ENCODE results near the gene PXDC1. TPM values are rescaled to one million over a fixed set of nuclear protein-coding genes. Genes with fewer than 3 reads are reported as not detected.
"Not testable (repeated sequence)": the region's sequence is repeated elsewhere in the genome, so short reads cannot be mapped to it uniquely, and the experiment has no call there.

Gene PXDC1
- total and polyA plus RNA-seq, 4 donors: 24.1 to 106 (median 77.6) TPM

GRCh38 chr6:3775386-3775785, 23.9 kb upstream of the PXDC1 start:
- DNase-seq (ENCODE audit: low spot score): no peak
- TF ChIP-seq SP1 (IDR thresholded peaks at IDR 0.05): no peak
- no peaks in the 10 kb centered on the region for H3K9me3 ChIP-seq (ENCODE audit: control insufficient read depth in 4 of 4, low read length in 3 of 4)
- no peak overlapping the region for H3K4me3 ChIP-seq (ENCODE audit: low read depth in 1 of 3, low read length in 3 of 3)
- WGBS: 95% methylated on average over 7 of the region's 7 CpGs
- H3K27me3 ChIP-seq (ENCODE audit: control insufficient read depth in 4 of 4, insufficient read depth in 4 of 4, low read length in 3 of 4): no peaks in the 10 kb centered on the region
- H3K27ac ChIP-seq (ENCODE audit: low read depth in 1 of 2, low read length in 2 of 2): no peak overlapping the region
- H3K4me1 ChIP-seq (ENCODE audit: control insufficient read depth in 4 of 4, insufficient read depth in 4 of 4, low read length in 3 of 4): peaks cover 0 to 3% (median 1%) of the 10 kb centered on the region in 4 donors
- no peaks in the 10 kb centered on the region for H3K36me3 ChIP-seq (ENCODE audit: control insufficient read depth in 4 of 4, insufficient read depth in 3 of 4, low read depth in 1 of 4, low read length in 3 of 4)
- H3K9ac ChIP-seq (ENCODE audit: low read depth in 1 of 2, low read length in 2 of 2): no peak overlapping the region

- no peaks in the 10 kb centered on the region for H3K9me3 ChIP-seq (ENCODE audit: control insufficient read depth in 4 of 4, low read length in 3 of 4)
- 71% methylated on average over 7 of the region's 7 CpGs for WGBS
- H3K27ac ChIP-seq (ENCODE audit: low read depth in 1 of 2, low read length in 2 of 2): no peak overlapping the region
- H3K4me3 ChIP-seq (ENCODE audit: low read depth in 1 of 3, low read length in 3 of 3): no peak overlapping the region
- H3K27me3 ChIP-seq (ENCODE audit: control insufficient read depth in 4 of 4, insufficient read depth in 4 of 4, low read length in 3 of 4): no peaks in the 10 kb centered on the region
- peaks cover 0 to 3% (median 1%) of the 10 kb centered on the region in 4 donors for H3K4me1 ChIP-seq (ENCODE audit: control insufficient read depth in 4 of 4, insufficient read depth in 4 of 4, low read length in 3 of 4)
- no peaks in the 10 kb centered on the region for H3K36me3 ChIP-seq (ENCODE audit: control insufficient read depth in 4 of 4, insufficient read depth in 3 of 4, low read depth in 1 of 4, low read length in 3 of 4)
- TF ChIP-seq ZBTB33 (IDR thresholded peaks at IDR 0.05): no peak
- no peak for TF ChIP-seq SP1 (IDR thresholded peaks at IDR 0.05)
- no peak for TF ChIP-seq REST (IDR thresholded peaks at IDR 0.05)
- TF ChIP-seq HNF4G (IDR thresholded peaks at IDR 0.05): no peak
- no peak for TF ChIP-seq YY1 (IDR thresholded peaks at IDR 0.05)
- TF ChIP-seq NR2F2 (IDR thresholded peaks at IDR 0.05): no peak
- peak in 1 of 2 donors; percentile 13 for TF ChIP-seq HNF4A (conservative IDR thresholded peaks at IDR 0.05)
- peak in 1 of 2 donors; percentile 31 for TF ChIP-seq RAD21 (IDR thresholded peaks at IDR 0.05)
- no peak overlapping the region for H3K9ac ChIP-seq (ENCODE audit: low read depth in 1 of 2, low read length in 2 of 2)
- no peak for DNase-seq (ENCODE audit: low spot score)
Measured at GRCh38 chr6:3773678-3774298, 22.3 kb upstream of the PXDC1 start.

- not testable (repeated sequence) for H3K27ac ChIP-seq (ENCODE audit: low read depth in 1 of 2, low read length in 2 of 2); DNase-seq (ENCODE audit: low spot score)
- WGBS: 95% methylated on average over 12 of the region's 12 CpGs
Measured at GRCh38 chr6:3772127-3772999, 20.9 kb upstream of the PXDC1 start.

More at GRCh38 chr6:3772127-3772999, 20.9 kb upstream of the PXDC1 start:
- not testable (repeated sequence) for H3K9me3 ChIP-seq (ENCODE audit: control insufficient read depth in 4 of 4, low read length in 3 of 4); H3K4me1 ChIP-seq (ENCODE audit: control insufficient read depth in 4 of 4, insufficient read depth in 4 of 4, low read length in 3 of 4); H3K4me3 ChIP-seq (ENCODE audit: low read depth in 1 of 3, low read length in 3 of 3); H3K27me3 ChIP-seq (ENCODE audit: control insufficient read depth in 4 of 4, insufficient read depth in 4 of 4, low read length in 3 of 4); H3K9ac ChIP-seq (ENCODE audit: low read depth in 1 of 2, low read length in 2 of 2); H3K36me3 ChIP-seq (ENCODE audit: control insufficient read depth in 4 of 4, insufficient read depth in 3 of 4, low read depth in 1 of 4, low read length in 3 of 4)

Data from liver (tissue), 9 donors.